Ascending aorta (tissue), 2 donors: ENCODE data around the gene TUBGCP2. TPM values are rescaled to one million over a fixed set of nuclear protein-coding genes. Genes with fewer than 3 reads are reported as not detected.

Source experiments
- DNase-seq, 2 donors: peaks; one replicate each; pipeline ENCODE4 v3.0.0-alpha.2; 2019; ENCODE audit warnings: low spot score in 2 of 2
- H3K27ac ChIP-seq, 2 donors: fragments of 200-600 bp; sonication (generic); one replicate each; pipeline ENCODE4 v1.5.1; 2016 to 2017; ENCODE audit warnings: mild to moderate bottlenecking in 1 of 2
- H3K27me3 ChIP-seq: fragments of 200-600 bp; sonication (generic); one replicate; pipeline ENCODE4 v1.5.1; 2017
- H3K36me3 ChIP-seq, 2 donors: fragments of 200-600 bp; sonication (generic); one replicate each; pipeline ENCODE4 v1.5.1; 2016
- H3K4me1 ChIP-seq, 2 donors: fragments of 200-600 bp; sonication (generic); one replicate each; pipeline ENCODE4 v1.5.1; 2016 to 2017; ENCODE audit warnings: mild to moderate bottlenecking in 1 of 2
- H3K4me3 ChIP-seq, 2 donors: fragments of 200-600 bp; sonication (generic); one replicate each; pipeline ENCODE4 v1.5.1; 2016 to 2017; ENCODE audit warnings: mild to moderate bottlenecking in 1 of 2
- H3K9me3 ChIP-seq, 2 donors: fragments of 200-600 bp; sonication (generic); one replicate each; pipeline ENCODE4 v1.5.1; 2016
- intact Hi-C: fragments of 100-400 bp; cut with DNase I; formaldehyde crosslinking; loops from one replicate; pipeline ENCODE4 v1.15.1; 2023
- total RNA-seq: library from RNA; depleted of rRNA; stranded (reverse); fragments of >200 nt; gene quantifications from one replicate; pipeline ENCODE4 v1.1.0, GENCODE V29; 2016
- TF ChIP-seq, protein P1 (sequence below), 3 experiments: fragments of 200-600 bp in 2 of 3; fragments of 450-650 bp in 1 of 3; sonication (generic) in 2 of 3; IDR thresholded peaks; one replicate each; pipeline ENCODE4 v1.5.1; 2016 to 2019; ENCODE audit warnings: antibody characterized with exemption in 3 of 3, mild to moderate bottlenecking in 1 of 3, moderate library complexity in 1 of 3

TUBGCP2 gene
- total RNA-seq, 1 donor from 2014 or later = 72.4 TPM

DNA sequence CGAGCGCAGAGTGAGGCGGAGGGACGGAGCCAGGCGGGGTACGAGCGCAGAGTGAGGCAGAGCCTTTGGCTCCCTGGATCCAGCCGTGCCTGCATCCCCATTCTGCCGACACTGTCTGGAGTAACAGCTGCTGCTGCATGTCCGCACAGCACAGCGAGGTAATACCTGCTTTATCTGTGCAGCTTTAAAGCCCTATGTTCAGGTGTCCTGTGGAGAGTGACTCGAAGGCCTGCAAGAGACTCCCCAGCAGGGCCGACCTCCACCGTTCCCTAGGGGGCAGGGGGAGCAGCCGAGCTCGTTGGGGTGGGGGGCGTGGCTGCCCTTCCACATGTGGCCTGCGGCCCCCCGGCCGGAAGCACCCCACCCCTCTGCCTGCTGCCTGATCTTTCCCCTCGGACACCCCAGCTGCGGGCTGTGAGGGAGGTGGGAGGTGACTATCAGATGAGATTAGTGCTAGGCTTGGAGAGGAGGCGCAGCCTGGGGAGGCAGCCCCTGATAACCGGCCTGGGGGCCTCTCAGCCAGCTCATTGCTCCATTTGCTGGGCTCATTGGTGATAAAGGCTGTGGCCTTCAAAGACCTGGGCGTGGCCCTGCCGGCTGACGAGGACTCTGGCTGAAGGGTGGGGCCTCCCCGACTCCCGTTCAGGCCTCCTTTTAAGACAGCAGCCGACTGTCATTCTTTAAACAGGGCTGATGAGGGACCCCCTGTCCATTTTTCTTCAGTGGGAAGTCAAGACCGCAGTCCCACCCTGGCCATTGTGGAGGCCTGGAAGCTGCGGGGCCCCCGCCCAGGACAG lies 63.0 kb downstream of the TUBGCP2 start:
- no peaks in the 10 kb centered on the region for H3K4me1 ChIP-seq
- no peak for DNase-seq
- H3K27ac ChIP-seq = no peak overlapping the region
- no peak overlapping the region for H3K4me3 ChIP-seq
- TF ChIP-seq, protein P1, sequence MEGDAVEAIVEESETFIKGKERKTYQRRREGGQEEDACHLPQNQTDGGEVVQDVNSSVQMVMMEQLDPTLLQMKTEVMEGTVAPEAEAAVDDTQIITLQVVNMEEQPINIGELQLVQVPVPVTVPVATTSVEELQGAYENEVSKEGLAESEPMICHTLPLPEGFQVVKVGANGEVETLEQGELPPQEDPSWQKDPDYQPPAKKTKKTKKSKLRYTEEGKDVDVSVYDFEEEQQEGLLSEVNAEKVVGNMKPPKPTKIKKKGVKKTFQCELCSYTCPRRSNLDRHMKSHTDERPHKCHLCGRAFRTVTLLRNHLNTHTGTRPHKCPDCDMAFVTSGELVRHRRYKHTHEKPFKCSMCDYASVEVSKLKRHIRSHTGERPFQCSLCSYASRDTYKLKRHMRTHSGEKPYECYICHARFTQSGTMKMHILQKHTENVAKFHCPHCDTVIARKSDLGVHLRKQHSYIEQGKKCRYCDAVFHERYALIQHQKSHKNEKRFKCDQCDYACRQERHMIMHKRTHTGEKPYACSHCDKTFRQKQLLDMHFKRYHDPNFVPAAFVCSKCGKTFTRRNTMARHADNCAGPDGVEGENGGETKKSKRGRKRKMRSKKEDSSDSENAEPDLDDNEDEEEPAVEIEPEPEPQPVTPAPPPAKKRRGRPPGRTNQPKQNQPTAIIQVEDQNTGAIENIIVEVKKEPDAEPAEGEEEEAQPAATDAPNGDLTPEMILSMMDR (IDR thresholded peaks at IDR 0.05) = no peak
- H3K9me3 ChIP-seq = no peaks in the 10 kb centered on the region
- H3K36me3 ChIP-seq = no peaks in the 10 kb centered on the region
- no peaks in the 10 kb centered on the region for H3K27me3 ChIP-seq
- intact Hi-C loops = no loop called here

DNA sequence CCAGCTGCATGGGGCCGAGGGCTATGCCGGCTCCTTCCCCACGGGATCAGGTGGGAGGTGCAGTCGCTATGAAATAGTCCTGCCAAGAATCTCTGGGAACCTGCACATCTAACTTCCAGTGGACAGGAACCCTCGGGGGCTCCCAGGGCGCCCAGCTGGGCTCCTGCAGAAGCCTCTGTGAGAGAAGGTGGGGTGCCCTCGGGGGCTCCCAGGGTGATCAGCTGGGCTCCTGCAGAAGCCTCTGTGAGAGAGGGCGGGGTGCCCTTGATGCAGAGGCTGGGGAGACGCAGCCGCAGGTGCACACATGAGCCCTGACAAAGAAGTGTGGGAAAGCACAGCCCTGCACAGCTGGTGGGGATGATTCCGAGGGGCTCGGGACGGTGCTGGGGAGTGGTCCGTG lies 65.1 kb downstream of the TUBGCP2 start:
- H3K4me3 ChIP-seq = no peak overlapping the region
- intact Hi-C loops = no loop called here
- no peaks in the 10 kb centered on the region for H3K27me3 ChIP-seq
- TF ChIP-seq, protein P1 (IDR thresholded peaks at IDR 0.05) = no peak
- no peak for DNase-seq
- no peaks in the 10 kb centered on the region for H3K4me1 ChIP-seq
- H3K27ac ChIP-seq = no peak overlapping the region
- no peaks in the 10 kb centered on the region for H3K9me3 ChIP-seq
- H3K36me3 ChIP-seq = no peaks in the 10 kb centered on the region

DNA sequence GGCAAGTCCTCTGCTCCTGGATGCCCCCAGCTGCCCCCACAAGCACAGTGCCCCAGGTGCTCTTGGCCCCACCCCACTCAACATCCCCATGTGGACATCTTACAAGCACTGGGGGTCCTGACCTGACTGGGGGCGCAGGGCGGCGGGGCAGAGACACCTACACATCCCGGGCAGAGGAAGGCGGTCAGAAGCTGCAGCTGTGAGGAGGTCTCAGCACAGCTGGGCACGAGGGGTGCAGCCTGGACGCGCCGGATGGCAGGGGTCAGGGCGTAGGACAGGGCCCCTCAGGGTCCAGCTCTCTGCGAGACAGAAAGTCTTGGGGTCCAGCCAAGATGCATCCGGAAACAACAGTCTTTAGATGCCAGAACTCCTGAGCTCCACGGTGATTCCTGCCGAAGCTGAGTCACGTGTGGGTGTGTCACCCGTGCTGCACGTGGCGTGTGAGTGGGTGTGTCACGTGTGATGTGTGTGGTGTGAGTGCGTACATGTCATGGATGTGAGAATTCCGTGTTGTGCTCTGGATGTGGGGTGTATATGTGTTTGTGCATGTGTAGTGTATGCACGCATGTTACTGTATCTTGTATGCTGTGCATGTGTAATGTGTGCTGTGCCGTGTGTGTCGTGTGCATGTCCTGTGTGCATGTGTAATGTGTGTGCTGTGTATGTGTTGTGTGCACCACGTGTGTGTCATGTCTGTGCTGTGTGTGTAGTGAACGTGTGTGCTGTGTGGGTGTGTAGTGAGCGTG lies 65.9 kb downstream of the TUBGCP2 start:
- intact Hi-C loops = no loop called here
- DNase-seq = no peak
- Histone ChIP-seq H3K9me3 (no peaks in the 10 kb centered on the region), H3K36me3 (no peaks in the 10 kb centered on the region), H3K27me3 (peaks cover 3% of the 10 kb centered on the region), H3K4me1 (no peaks in the 10 kb centered on the region), H3K4me3 (no peak overlapping the region), H3K27ac (no peak overlapping the region)
- TF ChIP-seq, protein P1 (IDR thresholded peaks at IDR 0.05) = no peak

DNA sequence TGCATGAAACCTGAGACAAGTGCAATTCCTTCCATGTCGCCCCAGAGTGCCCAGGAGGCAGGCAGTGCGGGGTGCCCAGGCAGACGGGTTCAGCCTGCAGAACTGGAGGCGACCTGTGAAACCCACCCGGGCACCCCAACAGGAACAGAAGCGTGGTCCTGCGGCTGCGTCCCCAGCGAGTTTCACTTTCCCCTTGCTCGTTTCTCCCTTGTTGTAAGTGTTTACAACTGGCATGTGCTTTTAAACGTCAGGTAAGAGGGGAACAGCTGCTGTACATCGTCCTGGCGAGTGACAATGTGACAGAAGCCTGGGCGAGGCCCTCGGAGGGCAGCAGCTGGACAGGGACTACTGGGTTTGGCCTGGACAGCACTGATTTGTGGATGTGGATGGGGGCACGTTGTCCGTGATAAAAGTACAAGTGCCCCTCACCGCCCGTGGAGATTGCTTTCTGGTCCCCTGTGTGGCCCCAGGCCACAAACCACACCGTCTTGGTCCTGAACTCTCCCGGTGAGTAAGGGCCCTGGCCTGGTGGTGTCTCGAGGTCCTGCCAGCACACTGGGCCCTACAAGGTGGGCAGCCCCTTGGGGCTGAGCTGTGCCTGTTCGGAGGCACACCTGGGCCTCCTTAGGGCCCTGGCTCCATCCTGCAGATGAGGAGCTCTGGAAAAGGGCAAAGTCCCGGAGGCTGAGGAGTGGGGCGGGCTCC lies 67.0 kb downstream of the TUBGCP2 start:
- DNase-seq = no peak
- peak overlapping the region in 1 of 2 donors; percentile 9 for H3K4me3 ChIP-seq
- peaks cover 8% of the 10 kb centered on the region for H3K27me3 ChIP-seq
- H3K4me1 ChIP-seq = peaks cover 0 to 3% of the 10 kb centered on the region in 2 donors
- intact Hi-C loops = no loop called here
- H3K9me3 ChIP-seq = no peaks in the 10 kb centered on the region
- no peak overlapping the region for H3K27ac ChIP-seq
- H3K36me3 ChIP-seq = no peaks in the 10 kb centered on the region
- TF ChIP-seq, protein P1 (IDR thresholded peaks at IDR 0.05) = no peak

DNA sequence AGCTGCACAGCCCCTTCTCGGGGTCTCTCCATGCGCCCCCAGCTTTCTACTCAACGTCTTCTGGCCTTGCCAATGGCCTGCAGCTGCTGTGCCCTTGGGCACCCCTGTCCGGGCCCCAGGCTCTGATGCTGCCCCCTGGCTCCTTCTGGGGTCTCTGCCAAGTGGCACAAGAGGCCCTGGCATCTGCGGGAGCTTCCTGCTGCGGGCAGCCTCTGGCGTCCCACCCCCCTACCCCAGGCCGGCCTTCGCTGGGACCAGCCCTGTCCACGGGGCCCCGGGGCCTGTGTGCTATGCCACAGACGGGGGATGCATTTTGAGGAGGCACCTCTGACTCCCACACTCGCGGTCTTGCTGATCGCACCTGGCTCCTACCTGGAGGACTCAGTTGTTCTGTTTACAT lies 68.7 kb downstream of the TUBGCP2 start:
- Histone ChIP-seq H3K4me1 (peaks cover 0 to 3% of the 10 kb centered on the region in 2 donors), H3K27me3 (peaks cover 19% of the 10 kb centered on the region), H3K27ac (no peak overlapping the region), H3K9me3 (no peaks in the 10 kb centered on the region), H3K36me3 (no peaks in the 10 kb centered on the region), H3K4me3 (no peak overlapping the region)
- no peak for DNase-seq
- intact Hi-C loops = no loop called here
- TF ChIP-seq, protein P1 (IDR thresholded peaks at IDR 0.05) = no peak
